NCI-H2196 treated with DMSO at 0.1 percent for 48 hours (cell line): ENCODE results near the gene DLX2.

Experiments
- DNase-seq: peaks from one replicate; lab custom pipeline; 2025; ENCODE audit not compliant: unreplicated experiment; lab: John Stamatoyannopoulos, UW

The DLX2 gene

DNA sequence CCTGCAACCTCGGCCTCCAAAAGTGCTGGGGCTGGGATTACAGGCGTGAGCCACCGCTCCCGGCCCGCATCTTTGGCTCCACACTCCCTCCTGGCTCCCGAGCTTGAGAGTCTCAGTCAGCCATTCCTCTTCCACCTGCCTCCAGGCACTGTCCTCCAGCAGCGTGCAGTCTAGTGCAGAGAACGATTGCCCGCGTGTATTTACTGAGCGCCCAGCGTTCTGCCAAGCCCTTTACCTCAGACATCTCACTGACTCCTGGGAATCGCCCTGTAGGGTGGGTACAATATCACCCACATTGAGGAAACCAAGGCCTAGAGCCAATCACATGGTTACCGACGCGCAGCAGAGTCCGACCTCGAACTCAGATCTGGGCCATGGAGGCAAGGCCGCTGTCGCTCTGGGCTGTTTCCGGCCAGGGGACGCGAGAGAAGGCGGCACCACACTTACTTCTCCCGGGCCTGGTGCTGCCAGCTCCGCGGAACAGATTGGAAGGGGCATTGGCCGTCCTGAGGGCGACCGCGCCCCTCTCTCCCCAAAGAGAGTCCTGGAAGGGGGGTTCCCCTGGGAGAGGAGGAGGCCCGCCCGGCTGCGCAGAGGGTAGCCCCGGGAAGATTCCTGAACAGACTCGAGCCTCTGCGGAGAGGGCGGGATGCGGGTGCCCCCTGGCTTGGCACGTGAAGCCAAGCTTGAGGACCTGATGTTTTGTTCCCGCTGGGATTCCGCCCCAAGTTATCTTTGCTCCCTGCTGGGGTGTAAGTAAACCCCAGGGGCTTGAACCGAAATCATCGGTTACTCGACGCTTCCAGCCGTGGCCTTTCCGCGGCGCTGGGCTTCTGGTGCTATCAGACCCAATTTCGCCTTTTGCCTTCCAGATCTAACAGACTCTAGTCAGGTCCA lies 5.2 kb upstream of the DLX2 start:
- no peak for DNase-seq

DNA sequence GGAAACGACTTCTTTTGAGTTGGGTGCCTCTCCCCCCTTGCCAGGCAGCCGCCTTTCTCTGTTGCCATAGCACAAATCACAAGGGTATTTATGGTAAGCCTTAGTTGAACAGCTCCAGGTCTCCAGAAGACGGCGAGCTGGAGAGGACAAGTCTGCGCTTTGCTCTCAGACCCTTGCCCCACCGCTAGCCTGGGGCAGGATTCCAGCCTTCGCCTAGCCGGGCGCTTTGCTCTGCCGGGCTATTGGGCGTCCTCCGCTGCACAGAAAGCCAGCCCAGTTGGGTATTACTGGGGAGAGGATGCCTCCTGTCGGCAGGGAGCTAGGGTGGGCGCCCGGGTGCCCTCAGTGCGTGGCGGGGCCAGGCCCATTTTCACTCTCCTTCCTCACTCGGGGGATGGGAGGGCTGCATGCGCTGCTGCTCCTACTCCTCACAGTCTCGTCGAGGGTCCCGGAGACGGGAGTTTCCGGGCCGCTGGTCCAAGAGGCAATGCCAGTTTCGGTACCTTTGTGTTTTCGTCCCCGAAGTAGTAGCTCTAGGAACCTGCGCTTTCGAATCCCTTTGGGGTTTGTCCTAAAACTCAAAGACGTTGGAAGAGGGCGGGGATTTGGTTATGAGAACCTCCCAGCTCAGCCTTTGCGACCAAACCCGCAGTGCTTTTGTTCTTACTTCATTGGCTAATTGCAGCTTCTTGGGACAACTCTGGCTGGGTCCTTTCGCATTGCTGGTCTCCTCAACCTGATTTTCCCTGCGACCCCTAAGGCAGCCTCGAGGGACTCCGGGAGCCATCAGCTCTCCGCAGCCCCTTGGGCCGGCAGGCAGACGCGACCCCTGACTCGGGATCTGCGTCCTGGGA lies 3.6 kb upstream of the DLX2 start:
- DNase-seq: no peak

DNA sequence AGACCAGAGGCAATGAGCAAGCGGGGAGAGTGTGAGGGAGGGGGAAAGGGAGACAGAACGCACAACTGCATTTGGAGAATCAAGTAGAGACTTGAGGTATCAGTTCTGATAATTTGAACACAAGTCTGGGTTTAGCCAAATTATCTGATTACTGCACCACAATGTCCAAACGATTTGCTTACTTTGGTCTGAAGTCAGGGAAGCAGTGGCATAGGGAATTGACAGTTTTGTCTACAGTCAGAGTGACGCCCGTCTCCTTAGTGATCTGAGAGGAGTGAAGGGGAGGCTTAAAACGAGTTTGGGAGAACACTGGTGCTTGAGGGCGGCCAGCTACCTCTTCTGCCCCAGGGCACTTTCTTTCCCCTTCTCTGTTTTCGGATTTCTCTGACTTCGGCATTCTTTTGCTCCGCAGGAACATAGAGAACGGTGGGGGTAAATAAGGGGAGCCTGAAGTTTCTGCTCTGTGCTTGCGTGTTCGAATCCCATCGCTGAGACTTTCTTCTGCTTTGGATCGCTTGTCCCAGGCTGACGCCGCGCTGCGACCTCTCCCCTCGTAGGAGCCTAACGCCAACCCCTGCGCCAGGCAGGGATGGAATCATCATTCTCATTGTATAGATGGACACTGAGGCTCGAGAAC lies 2.9 kb upstream of the DLX2 start:
- no peak for DNase-seq

DNA sequence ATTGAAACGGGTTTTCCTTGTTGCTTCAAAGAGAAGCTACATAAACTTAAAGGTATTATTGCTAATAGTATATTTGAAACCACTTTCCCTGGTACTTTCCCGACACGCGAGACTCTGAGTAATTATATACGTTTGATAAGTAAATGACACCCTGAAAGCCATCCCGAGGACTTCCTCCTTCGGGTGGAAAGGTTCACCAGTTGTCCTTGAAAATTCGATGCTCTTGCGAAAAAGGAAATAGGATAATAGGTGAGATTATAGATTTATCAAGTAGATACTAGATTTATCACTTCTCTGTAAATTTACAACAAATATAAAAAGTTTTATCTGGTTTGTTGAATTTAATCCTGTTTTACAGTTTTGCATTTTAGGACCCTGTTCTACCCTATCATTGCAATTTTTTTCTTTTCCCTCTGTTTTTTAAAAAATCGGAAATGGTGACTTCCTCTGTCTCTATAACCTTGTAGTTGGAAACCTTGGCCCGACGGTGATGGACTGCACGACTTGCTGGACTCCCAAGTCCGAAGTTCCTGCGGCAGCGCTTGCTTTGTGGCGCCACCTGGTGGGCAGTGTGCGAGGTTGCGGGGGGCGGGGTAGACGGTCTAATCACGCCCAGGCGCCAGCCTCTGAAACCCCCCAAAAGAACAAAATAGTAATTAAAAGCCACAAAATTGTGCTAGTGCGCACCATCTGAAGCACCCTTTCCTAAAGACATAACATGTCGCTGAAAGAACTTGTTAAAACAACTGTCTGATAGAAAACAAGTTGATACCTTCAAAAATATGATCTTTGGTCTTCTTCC lies 972 bp upstream of the DLX2 start:
- DNase-seq: peak; percentile 75

DNA sequence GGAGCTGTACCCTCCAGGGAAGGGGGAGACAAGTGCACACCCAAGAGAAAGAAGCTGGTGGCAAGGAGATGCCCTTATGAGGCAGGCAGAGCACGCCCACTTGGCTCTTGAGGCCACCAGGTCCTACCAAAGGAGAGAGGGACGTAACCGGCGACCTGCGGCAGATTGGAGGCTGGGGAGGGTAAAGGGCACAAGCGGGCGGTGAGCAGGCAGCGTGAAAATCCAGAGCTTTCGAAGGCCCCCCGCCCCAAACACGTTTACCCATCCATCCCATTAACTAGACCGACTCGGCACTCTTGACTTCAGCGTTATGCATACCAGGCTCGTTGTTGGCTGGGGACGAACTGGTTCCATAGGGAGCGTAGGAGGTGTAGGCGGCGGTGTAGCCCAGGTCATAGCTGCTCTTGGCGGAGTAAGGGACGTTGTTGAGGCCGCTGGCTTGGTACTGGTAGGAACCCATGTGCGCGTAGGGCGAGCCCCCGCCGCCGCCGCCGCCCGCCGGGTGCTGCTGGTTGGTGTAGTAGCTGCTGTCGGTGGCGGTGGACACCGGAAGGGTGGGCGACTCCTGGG lies 794 bp downstream of the DLX2 start:
- no peak for DNase-seq

DNA sequence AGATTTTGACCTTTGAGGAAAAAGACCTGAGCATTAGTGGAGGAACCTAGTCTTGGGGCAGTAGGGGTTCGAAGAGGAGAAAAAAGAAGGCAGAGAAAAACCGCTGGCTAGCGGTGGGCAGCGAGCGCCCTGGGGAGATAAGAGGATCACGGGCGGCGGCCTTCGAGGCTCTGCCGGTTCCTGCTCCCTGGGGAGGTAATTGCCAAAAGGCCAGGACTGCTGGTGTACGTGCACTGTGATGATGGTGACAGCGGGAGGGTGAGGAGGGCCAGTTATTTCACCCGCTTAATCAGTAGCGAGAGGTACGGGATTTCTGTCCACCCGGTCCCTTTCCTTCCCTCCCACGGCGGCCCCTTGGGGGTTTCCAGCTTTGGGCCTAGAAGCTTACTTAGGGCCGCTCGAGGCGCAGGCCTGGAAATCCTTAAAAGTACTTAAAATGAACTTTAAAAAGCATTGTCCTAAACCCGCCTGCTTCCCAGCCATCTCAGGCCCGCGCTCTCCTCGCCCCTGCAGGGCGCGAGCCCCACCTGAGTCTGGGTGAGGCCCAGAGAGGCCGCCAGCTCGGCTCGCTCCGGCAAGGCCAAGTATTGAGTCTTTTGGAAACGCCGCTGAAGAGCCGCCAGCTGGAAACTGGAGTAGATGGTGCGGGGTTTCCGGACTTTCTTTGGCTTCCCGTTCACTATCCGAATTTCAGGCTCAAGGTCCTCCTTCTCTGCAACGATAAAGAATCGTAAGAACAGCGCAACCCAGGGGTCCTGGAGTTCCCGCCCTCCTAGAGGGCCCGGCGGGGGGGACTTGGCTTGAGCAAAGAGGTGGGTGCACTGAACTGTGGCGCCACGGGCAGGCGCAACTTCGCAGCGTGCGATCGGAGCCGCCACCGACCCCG lies 1.5 kb downstream of the DLX2 start:
- DNase-seq: no peak

DNA sequence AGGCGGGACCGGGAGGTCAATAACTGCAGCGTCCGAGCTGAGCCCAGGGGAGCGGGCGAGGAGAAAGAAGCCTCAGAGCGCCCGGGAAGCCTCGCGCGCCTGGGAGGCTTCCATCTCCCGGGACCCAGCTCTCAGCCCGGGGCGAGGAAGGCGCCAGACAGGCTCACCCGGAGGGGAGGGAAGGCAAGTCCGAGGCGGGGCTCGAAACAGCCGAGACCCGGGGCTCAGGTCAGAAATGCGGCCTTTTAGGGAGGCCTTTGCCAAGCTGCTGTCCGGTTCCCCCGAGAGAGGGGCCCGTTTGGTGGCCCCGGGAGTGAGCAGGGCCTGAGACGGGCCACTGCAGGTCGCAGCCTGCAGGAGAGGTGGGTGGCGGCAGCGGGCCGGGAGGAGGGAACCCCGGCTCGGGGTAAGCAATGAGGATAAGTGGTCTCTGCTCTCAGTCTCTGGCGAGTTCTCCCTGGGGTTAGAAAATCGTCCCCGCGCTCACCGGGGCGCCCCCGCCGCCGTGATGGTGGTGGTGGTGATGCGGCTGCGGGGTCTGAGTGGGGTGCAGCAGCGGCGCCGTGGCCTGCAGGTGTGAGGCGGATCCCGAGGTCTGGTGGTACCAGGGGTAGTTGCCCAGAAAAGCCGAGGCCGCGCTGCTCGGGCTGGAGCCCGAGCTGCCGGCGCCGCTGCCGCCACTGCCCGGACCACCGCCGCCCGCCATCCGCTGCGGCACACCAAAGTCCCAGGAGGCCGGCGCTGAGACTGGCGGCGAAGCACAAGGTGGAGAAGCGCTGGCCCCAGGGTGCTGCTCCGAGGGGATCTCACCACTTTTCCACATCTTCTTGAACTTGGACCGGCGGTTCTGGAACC lies 2.4 kb downstream of the DLX2 start:
- DNase-seq: no peak

DNA sequence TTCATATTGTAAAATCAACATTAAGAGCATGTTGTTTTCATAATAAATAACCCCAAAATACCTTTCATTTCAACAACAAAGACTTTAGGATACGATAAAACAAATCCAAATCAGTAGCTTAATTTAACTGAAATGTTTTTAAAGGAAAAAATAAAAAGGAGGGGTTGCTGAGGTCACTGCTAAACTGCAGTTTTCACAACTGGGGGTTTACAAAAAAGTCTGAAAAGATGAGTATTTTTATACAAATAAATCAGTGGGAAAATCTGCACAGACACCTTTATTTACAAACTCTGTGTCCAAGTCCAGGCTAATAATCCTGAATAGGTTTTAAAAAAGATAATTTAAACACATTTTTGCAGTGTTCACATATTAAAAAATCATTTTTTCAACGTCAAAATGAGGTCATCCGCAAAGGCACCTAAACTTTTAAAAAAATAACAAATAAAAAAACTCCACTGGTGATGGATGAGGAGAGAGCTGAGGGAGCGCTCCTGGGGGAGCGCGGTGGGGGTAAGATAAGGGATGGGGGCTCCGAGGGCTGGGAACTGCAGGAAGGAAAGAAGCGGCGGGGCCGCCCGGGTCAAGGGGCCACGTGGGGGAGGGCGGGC lies 3.1 kb downstream of the DLX2 start:
- DNase-seq: no peak

DNA sequence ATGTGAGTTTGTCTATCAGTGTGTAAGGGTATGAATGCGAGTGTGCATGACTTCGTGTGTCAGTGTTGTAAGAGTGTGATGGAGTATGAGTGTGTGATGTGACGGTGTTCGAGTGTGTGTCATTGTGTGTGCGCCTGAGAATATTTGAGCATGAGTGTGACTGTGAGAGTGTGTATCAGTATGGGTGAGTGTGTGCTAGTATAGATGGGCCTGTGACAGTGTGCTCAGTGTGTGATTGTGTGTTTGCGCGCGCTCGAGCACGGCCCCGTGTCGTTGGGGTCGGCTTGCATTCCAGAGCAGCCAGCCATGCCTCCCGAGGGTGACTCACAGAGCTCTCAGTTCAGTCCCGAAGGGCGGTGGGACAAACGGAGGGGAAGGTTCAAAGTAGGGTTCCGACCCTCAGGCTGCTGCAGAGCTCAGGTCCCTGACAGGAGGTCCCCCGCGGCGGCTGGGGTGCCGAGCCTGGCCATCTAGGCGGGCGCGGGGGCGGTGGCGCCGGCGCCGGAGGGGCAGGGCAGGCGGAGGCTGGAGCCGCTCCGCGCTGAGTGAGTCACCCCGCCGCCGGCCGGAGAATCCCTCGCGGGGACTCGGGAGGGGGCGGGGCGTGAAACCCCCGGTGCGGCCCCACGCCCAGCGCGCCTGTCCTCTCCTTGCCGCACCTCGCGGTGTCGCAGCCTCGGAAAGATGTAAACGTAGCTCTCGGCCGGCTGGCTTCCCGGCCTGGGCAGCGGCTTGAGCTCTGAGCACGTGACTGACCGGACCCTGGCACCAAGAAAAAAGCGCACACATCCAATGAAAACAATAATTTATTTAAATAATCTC lies 3.8 kb downstream of the DLX2 start:
- DNase-seq: no peak

DNA sequence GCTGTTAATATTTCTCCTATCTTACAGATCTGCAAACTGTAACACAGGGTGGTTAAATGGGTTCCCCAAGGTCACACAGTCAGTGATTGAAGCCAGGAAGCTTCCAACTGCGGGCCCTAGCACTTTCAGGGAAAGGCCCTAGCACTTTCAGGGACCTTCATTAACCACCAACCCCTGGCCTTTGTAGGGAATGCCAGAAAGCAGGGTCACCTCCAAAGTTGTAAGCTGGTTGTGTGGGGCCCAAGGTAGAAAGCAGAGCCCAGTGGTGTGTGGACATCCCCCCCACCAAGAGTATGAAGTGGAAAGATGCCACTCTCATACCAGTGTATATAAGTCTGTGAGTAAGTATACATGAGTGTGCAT lies 4.4 kb downstream of the DLX2 start:
- no peak for DNase-seq

DNA sequence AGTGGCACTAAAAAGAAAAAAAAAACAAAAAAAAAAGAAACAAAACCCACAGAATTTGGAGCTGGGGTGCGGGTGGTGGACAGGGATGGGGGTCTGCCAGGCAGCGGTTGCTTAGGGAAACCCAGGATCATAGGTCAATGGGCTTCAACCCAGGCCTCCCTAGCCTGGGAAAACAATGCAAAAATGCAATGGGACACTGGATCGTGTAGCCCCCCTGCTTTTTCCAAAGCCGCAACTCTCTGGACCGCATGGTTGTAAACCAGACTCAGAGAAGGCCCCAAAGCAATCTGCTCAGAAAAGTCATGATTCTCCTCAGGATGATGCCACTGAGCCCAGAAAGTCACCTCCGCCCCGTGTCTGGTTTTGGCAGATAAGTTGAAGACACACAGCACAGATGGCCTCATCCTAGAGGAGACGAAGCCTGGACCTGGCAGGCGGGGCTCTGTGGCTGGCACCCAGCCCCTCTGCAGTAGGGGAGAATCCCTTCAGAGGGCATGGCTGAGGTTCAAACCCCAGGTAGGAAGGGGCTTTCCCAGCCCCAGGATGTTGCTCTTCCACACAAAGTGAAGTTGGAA lies 5.1 kb downstream of the DLX2 start:
- no peak for DNase-seq

DNA sequence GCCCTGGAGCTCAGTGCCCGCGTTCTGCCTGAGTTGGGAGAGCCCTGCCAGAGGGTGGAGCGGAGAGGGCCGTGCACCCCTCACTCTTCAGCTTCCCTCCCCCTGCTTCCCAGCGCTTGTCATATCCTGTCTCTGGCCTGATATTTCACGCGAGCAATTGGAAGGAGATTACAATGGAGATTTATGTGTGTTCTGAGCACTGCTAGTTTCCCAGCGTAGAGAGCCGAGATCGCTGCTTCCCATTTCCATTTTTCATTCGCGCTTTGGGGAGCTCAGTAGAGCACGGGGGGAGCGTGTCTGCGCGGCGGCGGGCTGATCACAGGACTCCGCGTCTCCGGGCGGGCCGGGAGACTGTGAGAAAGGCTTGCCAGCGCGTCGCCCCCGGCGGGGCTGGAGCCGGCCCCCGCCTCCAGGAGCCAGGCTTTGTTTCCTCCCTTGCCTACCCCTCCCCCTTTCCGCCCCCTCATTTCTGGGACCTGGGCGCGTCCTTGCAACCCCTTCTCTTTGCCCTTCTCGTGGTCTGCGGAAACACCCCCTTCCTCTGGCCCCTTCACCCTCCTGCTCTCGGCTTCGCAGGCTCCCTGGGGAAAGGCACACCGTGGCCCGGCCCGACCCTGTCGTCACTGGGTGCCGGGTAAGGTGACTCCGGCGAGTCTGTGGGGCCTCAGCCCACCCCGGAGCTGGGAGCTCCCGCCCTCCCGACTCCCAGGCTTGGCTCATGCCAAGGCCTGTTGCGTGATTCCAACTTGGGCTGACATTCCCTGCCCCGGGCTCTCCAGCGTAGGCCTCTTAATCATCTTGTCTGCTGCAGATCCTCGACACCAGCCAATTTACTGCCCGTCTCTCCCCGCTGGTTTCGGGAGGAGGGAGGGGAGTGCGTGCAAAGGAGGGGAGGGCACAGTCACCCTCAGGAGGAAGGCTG lies 5.8 kb downstream of the DLX2 start:
- no peak for DNase-seq

DNA sequence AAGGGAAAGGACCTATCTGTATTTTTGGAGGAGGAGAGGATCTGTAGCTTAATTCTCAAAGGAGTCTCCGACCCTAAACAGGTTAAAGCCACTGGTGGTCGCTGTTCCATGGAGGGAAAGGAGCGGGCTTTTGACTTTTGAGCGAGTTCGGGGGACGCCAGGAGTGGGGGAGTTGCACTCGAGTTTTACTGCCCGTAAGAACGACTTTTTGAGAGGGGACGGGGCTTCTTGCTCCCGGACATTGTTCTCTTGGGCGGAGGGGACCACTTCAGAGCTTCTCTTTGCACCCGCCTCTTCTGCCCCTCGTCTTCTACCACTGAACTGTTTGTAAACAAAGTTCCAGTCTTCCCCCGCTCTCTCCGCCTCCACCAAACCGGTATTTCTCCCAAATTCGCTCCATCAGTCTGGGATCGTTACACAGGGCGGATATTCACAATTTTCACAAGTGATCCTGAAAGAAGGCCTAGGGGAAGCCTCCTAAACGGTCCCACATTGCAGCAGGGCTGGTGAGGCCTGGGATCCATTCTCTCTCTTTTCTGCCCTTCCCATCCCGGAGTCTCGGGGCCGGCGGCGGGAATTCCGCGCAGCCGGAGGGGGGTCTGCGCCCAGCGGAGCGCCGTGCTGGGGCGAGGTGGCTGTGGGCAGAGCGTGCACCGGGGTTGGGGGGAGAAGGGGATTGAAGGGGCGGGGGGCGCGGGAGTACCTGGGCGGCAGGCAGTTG lies 6.6 kb downstream of the DLX2 start:
- peak; percentile 7 for DNase-seq

DNA sequence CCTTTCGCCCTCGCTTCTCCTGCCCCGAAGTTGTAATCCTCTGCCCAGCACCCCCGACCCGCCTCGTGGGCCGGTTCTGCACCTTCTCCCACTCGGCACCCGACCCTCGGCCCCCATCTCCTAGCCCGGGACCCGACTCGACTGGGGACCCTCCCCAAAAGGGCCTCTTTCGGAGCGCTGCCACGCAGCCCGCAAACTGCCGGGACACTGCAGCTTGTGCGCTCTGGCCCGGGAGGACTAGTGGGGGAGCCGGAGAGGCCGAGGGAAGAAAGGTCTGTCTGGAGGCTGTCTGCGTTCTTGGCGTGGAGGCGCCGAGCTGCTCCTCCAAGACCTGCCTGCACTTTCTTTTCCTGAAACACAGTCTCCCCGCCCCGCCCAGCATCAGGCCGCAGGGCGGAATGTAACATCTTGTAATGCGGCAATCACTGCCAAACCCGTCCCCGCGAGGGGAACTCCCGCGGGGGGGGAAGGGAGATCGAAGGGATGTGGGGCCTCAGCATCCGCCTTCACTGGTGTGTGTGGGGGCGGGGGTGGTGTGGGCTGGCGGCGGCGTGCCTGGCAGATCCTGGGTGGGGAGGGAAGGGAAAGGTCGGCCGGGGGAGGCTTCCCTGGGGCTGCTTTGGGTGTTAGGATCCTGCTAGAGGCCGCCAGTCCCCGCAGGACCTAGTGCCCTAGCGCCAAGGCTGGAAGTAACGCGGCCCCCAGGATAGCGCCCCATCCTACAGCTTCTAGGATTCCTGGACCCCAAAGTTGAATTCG lies 7.4 kb downstream of the DLX2 start:
- no peak for DNase-seq
